ENCODE results near the gene AVP. TPM values are rescaled to one million over a fixed set of nuclear protein-coding genes. Genes with fewer than 3 reads are reported as not detected.
"Not testable (repeated sequence)": the region's sequence is repeated elsewhere in the genome, so short reads cannot be mapped to it uniquely, and the experiment has no call there.

AVP gene
- total RNA-seq, 2 donors from 2014 or later, result not detected

GRCh38 chr20:3068986-3069900 lies 15.3 kb downstream of the AVP start:
- H3K4me1 ChIP-seq, result peaks cover 0 to 17% of the 10 kb centered on the region in 2 donors
- no peak overlapping the region for H3K4me3 ChIP-seq
- peaks cover 0 to 5% of the 10 kb centered on the region in 2 donors for H3K27me3 ChIP-seq
- no peak for DNase-seq (ENCODE audit: low spot score)
- H3K27ac ChIP-seq, result no peak overlapping the region
- TF ChIP-seq CTCF (IDR thresholded peaks at IDR 0.05), result no peak
- H3K9me3 ChIP-seq, result no peaks in the 10 kb centered on the region
- H3K36me3 ChIP-seq, result no peaks in the 10 kb centered on the region

DNA sequence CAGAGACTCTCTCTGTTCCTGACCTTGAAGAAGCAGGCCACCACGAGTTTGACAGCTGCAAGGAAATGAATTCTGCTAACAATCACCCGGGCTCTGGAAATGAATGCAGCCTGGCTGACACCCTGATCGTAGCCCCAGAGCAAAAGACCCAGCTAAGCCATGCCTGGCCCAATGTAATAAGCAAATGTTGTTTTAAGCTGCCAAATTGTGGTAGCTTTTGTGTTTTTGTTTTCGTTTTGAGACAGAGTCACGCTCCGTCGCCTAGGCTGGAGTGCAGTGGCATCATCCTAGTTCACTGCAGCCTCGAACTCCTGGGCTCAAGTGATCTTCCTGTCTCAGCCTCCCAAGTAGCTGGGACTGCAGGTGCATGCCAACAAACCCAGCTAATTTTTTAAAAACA lies 16.4 kb downstream of the AVP start:
- Histone ChIP-seq H3K27me3 (peaks cover 0 to 5% of the 10 kb centered on the region in 2 donors), H3K9me3 (no peaks in the 10 kb centered on the region), H3K27ac (no peak overlapping the region), H3K36me3 (no peaks in the 10 kb centered on the region), H3K4me1 (peaks cover 0 to 17% of the 10 kb centered on the region in 2 donors), H3K4me3 (no peak overlapping the region)
- no peak for DNase-seq (ENCODE audit: low spot score)
- TF ChIP-seq CTCF (IDR thresholded peaks at IDR 0.05), result no peak

DNA sequence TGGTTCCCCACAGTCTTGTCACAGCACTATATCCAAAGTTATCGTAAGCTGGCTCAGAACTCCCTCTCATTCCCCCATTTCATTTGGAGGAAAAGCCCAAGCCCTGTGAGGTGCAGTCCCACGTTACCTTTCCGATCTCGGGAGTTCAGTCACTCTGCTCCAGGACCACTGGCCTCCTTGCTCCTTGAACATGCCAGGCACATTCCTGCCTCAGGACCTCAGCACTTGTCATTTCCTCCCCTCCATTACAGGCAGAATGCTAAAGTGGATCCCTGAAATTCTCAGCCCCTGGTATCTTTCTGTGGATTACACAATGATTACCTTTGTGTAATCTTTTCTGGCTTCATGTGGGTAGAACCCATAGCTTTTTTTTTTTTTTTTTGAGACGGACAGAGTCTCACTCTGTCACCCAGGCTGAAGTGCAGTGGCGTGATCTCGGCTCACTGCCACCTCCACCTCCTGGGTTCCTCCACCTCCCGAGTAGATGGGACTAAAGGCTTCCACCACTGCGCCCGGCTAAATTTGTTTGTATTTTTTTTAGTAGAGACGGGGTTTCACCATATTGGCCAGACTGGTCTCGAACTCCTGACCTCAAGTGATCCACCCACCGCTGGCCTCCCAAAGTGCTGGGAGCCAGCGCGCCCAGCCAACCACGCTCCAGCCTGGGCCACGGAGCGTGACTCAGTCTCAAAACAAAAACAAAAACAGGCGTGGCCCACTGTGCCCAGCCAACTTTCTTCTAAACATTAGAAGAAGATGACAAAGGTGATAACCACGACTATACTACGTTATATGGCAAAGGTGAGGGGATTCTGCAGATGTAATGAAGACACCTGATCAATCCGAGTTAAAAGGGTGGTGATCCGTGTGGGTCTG lies 17.1 kb downstream of the AVP start:
- Histone ChIP-seq H3K4me1 (peaks cover 0 to 13% of the 10 kb centered on the region in 2 donors), H3K36me3 (no peaks in the 10 kb centered on the region), H3K9me3 (no peaks in the 10 kb centered on the region), H3K27ac (no peak overlapping the region), H3K4me3 (no peak overlapping the region), H3K27me3 (peaks cover 0 to 5% of the 10 kb centered on the region in 2 donors)
- no peak for TF ChIP-seq CTCF (IDR thresholded peaks at IDR 0.05)
- no peak for DNase-seq (ENCODE audit: low spot score)

GRCh38 chr20:3064119-3064518 lies 20.4 kb downstream of the AVP start:
- not testable (repeated sequence) for H3K9me3 ChIP-seq; H3K27ac ChIP-seq; H3K4me3 ChIP-seq; H3K36me3 ChIP-seq; DNase-seq (ENCODE audit: low spot score); H3K4me1 ChIP-seq; H3K27me3 ChIP-seq

- no peaks in the 10 kb centered on the region for H3K9me3 ChIP-seq
- no peaks in the 10 kb centered on the region for H3K27me3 ChIP-seq
- H3K27ac ChIP-seq, result no peak overlapping the region
- TF ChIP-seq CTCF (IDR thresholded peaks at IDR 0.05), result no peak
- H3K36me3 ChIP-seq, result no peaks in the 10 kb centered on the region
- no peak for DNase-seq (ENCODE audit: low spot score)
- H3K4me3 ChIP-seq, result no peak overlapping the region
- H3K4me1 ChIP-seq, result no peaks in the 10 kb centered on the region
These were observed 25.0 kb downstream of the AVP start for GRCh38 chr20:3059489-3059888.

Data from right atrium auricular region (tissue), 2 donors.